Caco-2 (cell line): ENCODE data around the gene C7orf33. TPM values are rescaled to one million over a fixed set of nuclear protein-coding genes. Genes with fewer than 3 reads are reported as not detected.

ENCODE experiments used
- BruUV-seq: library from RNA; stranded (reverse); fragments of 400-500 nt; replicated peaks from 2 replicates; lab custom pipeline; 2021; lab: Mats Ljungman, UMichigan
- CTCF ChIA-PET: fragments of 300-600 bp; sonication (Branson Sonifier 250); formaldehyde crosslinking; loops from one replicate; lab custom pipeline; 2022; ENCODE audit warnings: antibody characterized with exemption; lab: Charles Lee
- POLR2A ChIA-PET: fragments of 300-600 bp; sonication (Branson Sonifier 250); formaldehyde crosslinking; loops from one replicate; lab custom pipeline; 2022; ENCODE audit warnings: antibody characterized with exemption; lab: Charles Lee
- DNase-seq, 2 experiments: peaks; one replicate each; pipeline versions ENCODE4 v3.0.0 to v3.0.0-alpha.2; 2020 to 2022
- H3K27me3 ChIP-seq: replicated peaks from 2 replicates; pipeline ENCODE4 v1.6.0; 2011; ENCODE audit warnings: low read length; ENCODE audit not compliant: control insufficient read depth, insufficient read depth
- H3K36me3 ChIP-seq: 2 replicates; pipeline ENCODE4 v1.5.1; 2011; ENCODE audit warnings: low read length; ENCODE audit not compliant: control insufficient read depth, insufficient read depth
- H3K4me1 ChIP-seq: fragments of 250-450 bp; sonication (Bioruptor Pico); 2 replicates; pipeline ENCODE4 v1.5.1; 2020; ENCODE audit warnings: mild to moderate bottlenecking
- H3K4me3 ChIP-seq: 2 replicates; pipeline ENCODE4 v1.5.1; 2011; ENCODE audit warnings: low read depth, mild to moderate bottlenecking, control low read depth, low read length
- H3K9me3 ChIP-seq: fragments of 250-450 bp; sonication (Bioruptor Pico); 2 replicates; pipeline ENCODE4 v1.5.1; 2020; ENCODE audit warnings: mild to moderate bottlenecking, moderate library complexity
- H3K27ac Mint-ChIP-seq: one replicate; pipeline ENCODE4 v1.8.0; 2022; ENCODE audit warnings: mixed read lengths; ENCODE audit not compliant: unreplicated experiment
- H3K27me3 Mint-ChIP-seq: one replicate; pipeline ENCODE4 v1.8.0; 2022; ENCODE audit warnings: mixed read lengths; ENCODE audit not compliant: insufficient read depth, unreplicated experiment
- H3K36me3 Mint-ChIP-seq: one replicate; pipeline ENCODE4 v1.8.0; 2022; ENCODE audit warnings: mild to moderate bottlenecking, mixed read lengths; ENCODE audit not compliant: insufficient read depth, unreplicated experiment
- H3K4me1 Mint-ChIP-seq: one replicate; pipeline ENCODE4 v1.8.0; 2022; ENCODE audit warnings: low read depth, mixed read lengths; ENCODE audit not compliant: unreplicated experiment
- H3K4me3 Mint-ChIP-seq: one replicate; pipeline ENCODE4 v1.8.0; 2022; ENCODE audit warnings: mild to moderate bottlenecking, moderate library complexity, mixed read lengths; ENCODE audit not compliant: unreplicated experiment
- H3K9me3 Mint-ChIP-seq: one replicate; pipeline ENCODE4 v1.8.0; 2022; ENCODE audit warnings: mixed read lengths; ENCODE audit not compliant: unreplicated experiment
- intact Hi-C: fragments of 100-400 bp; cut with micrococcal nuclease; formaldehyde crosslinking; loops from one replicate; pipeline ENCODE4 v1.10.0; 2022; ENCODE audit not compliant: unreplicated experiment
- total RNA-seq: library from RNA; stranded (reverse); gene quantifications from 2 replicates; pipeline ENCODE4 v1.2.3, GENCODE V29; 2022
- TF ChIP-seq, protein P1 (sequence below), 2 experiments: fragments of 200-600 bp in 1 of 2; IDR thresholded peaks; 1 replicate in 1 of 2; 2 replicates in 1 of 2; pipeline versions ENCODE4 v1.5.1 to v1.8.0; 2011 to 2022; ENCODE audit warnings: antibody characterized with exemption in 1 of 2, control low read depth in 1 of 2, inconsistent platforms in 1 of 2, low read depth in 1 of 2, low read length in 1 of 2, mild to moderate bottlenecking in 1 of 2, moderate library complexity in 1 of 2; ENCODE audit not compliant: insufficient read depth in 1 of 2, severe bottlenecking in 1 of 2, unreplicated experiment in 1 of 2

Gene C7orf33
- total RNA-seq, 1 experiment from 2014 or later: 0.23 TPM

DNA sequence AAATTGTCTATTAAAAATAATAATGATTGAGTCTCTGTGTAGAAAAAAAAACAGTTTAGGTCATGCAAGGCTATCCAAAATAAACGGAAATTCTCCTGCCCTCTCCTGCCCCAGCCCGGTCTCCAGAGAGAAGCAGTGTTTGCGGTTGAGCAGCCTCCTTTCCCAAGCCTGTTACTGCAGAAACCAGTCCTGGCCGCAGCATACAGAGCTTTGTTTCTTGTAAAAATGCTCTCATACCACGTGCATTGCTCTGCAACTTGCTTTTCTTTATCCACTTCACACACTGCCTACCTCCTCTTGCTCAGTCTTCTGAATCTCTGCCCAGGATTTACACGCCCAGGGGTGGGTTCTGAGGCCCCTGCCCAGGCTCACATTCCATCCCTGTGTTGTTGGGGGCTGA lies 73.8 kb downstream of the C7orf33 start:
- Histone ChIP-seq H3K4me1 (no peaks in the 10 kb centered on the region), H3K36me3 (no peaks in the 10 kb centered on the region), H3K27me3 (no peaks in the 10 kb centered on the region), H3K4me3 (no peak overlapping the region), H3K9me3 (no peaks in the 10 kb centered on the region)
- no peak for DNase-seq
- H3K4me3 Mint-ChIP-seq: no peak overlapping the region
- H3K36me3 Mint-ChIP-seq: no peaks in the 10 kb centered on the region
- no peaks in the 10 kb centered on the region for H3K4me1 Mint-ChIP-seq
- intact Hi-C loops: no loop called here
- H3K27me3 Mint-ChIP-seq: no peaks in the 10 kb centered on the region
- TF ChIP-seq, protein P1, sequence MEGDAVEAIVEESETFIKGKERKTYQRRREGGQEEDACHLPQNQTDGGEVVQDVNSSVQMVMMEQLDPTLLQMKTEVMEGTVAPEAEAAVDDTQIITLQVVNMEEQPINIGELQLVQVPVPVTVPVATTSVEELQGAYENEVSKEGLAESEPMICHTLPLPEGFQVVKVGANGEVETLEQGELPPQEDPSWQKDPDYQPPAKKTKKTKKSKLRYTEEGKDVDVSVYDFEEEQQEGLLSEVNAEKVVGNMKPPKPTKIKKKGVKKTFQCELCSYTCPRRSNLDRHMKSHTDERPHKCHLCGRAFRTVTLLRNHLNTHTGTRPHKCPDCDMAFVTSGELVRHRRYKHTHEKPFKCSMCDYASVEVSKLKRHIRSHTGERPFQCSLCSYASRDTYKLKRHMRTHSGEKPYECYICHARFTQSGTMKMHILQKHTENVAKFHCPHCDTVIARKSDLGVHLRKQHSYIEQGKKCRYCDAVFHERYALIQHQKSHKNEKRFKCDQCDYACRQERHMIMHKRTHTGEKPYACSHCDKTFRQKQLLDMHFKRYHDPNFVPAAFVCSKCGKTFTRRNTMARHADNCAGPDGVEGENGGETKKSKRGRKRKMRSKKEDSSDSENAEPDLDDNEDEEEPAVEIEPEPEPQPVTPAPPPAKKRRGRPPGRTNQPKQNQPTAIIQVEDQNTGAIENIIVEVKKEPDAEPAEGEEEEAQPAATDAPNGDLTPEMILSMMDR (IDR thresholded peaks at IDR 0.05; ENCODE audit: insufficient read depth in 1 of 2, low read depth in 1 of 2, low read length in 1 of 2, severe bottlenecking in 1 of 2, unreplicated experiment in 1 of 2): no peak
- CTCF ChIA-PET: no interaction called here
- H3K9me3 Mint-ChIP-seq: no peaks in the 10 kb centered on the region
- no TSS peak for BruUV-seq
- POLR2A ChIA-PET: no interaction called here
- H3K27ac Mint-ChIP-seq: no peak overlapping the region

- DNase-seq: no peak
- Histone ChIP-seq H3K4me3 (no peak overlapping the region), H3K9me3 (no peaks in the 10 kb centered on the region), H3K4me1 (no peaks in the 10 kb centered on the region), H3K36me3 (no peaks in the 10 kb centered on the region), H3K27me3 (no peaks in the 10 kb centered on the region)
- Mint-ChIP-seq H3K36me3 (no peaks in the 10 kb centered on the region), H3K9me3 (no peaks in the 10 kb centered on the region), H3K27me3 (peaks cover under 1% of the 10 kb centered on the region), H3K4me1 (no peaks in the 10 kb centered on the region), H3K4me3 (no peak overlapping the region), H3K27ac (no peak overlapping the region)
- TF ChIP-seq, protein P1 (IDR thresholded peaks at IDR 0.05; ENCODE audit: insufficient read depth in 1 of 2, low read depth in 1 of 2, low read length in 1 of 2, severe bottlenecking in 1 of 2, unreplicated experiment in 1 of 2): no peak
- ChIA-PET POLR2A (interaction anchor here (0.8 kb wide), 1 partner anchor 72 kb away, joined by 5 read pairs; no protein-coding TSS in a partner anchor), CTCF (no interaction called here)
- BruUV-seq: no TSS peak
- intact Hi-C loops: no loop called here
Measured at GRCh38 chr7:148665221-148665620, 74.7 kb downstream of the C7orf33 start.

Other genes starting within 250 kb of the C7orf33 start
- gene CUL1, start 108.1 kb downstream of the C7orf33 start, total RNA-seq: 66.6 and 71.9 TPM in 2 replicates